ENCODE measurements around the gene ERBB2. TPM values are rescaled to one million over a fixed set of nuclear protein-coding genes. Genes with fewer than 3 reads are reported as not detected.

The ERBB2 gene
- total RNA-seq, 1 donor from 2014 or later: 86.0 TPM

DNA sequence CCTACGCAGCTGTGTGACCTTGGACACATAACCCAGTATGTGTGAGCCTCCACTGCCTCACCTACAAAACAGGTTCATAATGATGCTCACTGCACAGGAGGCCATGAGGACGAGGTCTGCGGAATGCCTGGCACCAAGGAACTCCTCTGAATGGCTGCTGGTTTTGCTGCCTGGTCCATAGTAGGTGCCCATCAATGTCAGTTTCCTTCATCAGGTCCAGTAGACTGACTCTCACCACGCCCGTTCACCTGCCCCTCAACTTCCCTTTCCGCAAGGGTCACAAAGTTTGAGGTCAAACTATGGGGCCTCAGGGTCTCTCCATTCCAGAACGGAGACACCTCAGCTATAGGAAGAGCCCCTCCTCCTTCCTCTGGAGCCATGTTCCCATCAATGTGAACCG is 22.8 kb upstream of the ERBB2 start:
- Mint-ChIP-seq H3K4me1 (ENCODE audit: low read depth) (peaks cover 47% of the 10 kb centered on the region), H3K9me3 (ENCODE audit: low read depth) (no peaks in the 10 kb centered on the region), H3K27me3 (ENCODE audit: low read depth) (peaks cover under 1% of the 10 kb centered on the region), H3K36me3 (ENCODE audit: low read depth) (peaks cover 2% of the 10 kb centered on the region), H3K27ac (ENCODE audit: unreplicated experiment) (peak overlapping the region; percentile 93), H3K4me3 (ENCODE audit: unreplicated experiment) (no peak overlapping the region)
- TF ChIP-seq, protein P1, sequence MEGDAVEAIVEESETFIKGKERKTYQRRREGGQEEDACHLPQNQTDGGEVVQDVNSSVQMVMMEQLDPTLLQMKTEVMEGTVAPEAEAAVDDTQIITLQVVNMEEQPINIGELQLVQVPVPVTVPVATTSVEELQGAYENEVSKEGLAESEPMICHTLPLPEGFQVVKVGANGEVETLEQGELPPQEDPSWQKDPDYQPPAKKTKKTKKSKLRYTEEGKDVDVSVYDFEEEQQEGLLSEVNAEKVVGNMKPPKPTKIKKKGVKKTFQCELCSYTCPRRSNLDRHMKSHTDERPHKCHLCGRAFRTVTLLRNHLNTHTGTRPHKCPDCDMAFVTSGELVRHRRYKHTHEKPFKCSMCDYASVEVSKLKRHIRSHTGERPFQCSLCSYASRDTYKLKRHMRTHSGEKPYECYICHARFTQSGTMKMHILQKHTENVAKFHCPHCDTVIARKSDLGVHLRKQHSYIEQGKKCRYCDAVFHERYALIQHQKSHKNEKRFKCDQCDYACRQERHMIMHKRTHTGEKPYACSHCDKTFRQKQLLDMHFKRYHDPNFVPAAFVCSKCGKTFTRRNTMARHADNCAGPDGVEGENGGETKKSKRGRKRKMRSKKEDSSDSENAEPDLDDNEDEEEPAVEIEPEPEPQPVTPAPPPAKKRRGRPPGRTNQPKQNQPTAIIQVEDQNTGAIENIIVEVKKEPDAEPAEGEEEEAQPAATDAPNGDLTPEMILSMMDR (IDR thresholded peaks at IDR 0.05): no peak
- no peak for DNase-seq (ENCODE audit: low spot score)

DNA sequence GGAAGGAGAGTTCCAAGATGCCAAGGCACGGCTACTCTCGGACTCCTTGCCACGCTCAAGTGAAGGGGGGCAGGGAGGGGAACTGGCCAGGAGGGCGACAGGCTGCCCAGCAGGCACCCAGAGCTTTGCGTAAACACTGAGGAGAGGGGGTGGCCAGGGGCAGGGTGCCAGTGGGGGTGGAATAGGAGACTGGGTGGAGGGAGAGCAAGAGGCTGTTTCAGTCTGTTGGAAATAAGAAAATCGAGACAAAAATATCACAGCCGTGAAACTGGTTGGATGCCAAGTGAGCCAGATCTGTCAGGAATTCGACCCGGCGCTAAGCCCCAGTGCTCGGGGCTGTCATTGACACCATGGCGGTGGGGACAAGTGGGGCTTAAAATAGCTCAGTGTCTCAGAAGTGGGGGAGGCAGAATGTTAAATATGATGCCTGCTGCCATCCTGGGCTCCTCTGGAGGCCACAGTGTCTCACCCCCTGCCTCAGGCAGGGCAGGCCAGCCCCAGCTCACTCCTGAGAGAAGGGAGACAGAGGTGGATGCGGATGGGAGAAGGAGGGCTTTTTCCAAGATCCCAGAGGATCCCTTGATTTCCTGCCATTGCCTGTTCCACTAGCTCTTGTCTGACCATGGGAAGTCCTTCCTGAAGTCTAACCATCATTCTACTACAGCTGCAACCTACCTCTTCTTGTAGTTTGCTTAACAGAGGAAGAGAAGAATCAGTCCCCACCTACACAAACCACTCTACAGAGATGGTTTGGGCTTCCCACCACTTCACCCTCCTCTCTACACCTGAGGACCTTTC is 22.1 kb upstream of the ERBB2 start:
- Mint-ChIP-seq H3K27me3 (ENCODE audit: low read depth) (no peaks in the 10 kb centered on the region), H3K9me3 (ENCODE audit: low read depth) (no peaks in the 10 kb centered on the region), H3K4me1 (ENCODE audit: low read depth) (peaks cover 47% of the 10 kb centered on the region), H3K4me3 (ENCODE audit: unreplicated experiment) (peak overlapping the region; percentile 48), H3K27ac (ENCODE audit: unreplicated experiment) (peak overlapping the region; percentile 93), H3K36me3 (ENCODE audit: low read depth) (peaks cover 2% of the 10 kb centered on the region)
- DNase-seq (ENCODE audit: low spot score): no peak
- TF ChIP-seq, protein P1 (IDR thresholded peaks at IDR 0.05): no peak

DNA sequence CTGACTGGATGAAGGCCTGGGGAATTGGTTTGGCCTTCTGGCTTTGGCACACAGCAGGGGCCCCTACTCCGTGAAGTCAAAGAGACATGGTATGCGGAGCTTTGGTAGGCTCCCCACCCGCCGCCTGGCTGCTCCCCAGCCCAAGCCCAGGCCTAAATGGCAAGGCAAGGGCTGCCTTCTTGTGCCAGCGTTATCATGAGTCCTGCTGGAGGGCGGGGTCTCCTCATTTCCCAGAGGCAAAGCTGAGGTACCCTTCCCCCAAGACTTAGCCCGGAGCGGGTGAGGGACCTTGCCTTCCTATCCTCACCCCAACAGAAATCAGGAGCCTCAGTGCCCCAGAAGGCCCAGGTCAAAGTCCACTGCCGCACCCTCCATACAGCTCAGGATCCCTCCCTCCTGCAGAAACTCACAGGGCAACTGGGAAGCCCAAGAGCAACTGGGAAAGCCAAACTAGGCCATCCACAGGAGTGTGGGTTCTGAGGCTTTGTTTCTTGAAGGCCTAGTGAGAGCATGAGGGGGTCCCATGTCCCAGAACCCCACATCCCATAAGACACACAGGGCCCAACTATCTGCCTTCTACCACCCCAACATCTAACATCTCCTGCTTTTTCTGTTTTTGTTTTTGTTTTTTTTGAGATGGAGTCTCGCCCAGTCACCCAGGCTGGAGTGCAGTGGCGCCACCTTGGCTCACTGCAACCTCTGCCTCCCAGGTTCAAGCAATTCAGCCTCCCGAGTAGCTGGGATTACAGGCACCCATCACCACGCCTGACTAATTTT is 21.3 kb upstream of the ERBB2 start:
- TF ChIP-seq, protein P1 (IDR thresholded peaks at IDR 0.05): peak; percentile 23
- no peaks in the 10 kb centered on the region for H3K27me3 Mint-ChIP-seq (ENCODE audit: low read depth)
- H3K36me3 Mint-ChIP-seq (ENCODE audit: low read depth): peaks cover 6% of the 10 kb centered on the region
- peak overlapping the region; percentile 93 for H3K27ac Mint-ChIP-seq (ENCODE audit: unreplicated experiment)
- H3K9me3 Mint-ChIP-seq (ENCODE audit: low read depth): no peaks in the 10 kb centered on the region
- no peak for DNase-seq (ENCODE audit: low spot score)
- H3K4me3 Mint-ChIP-seq (ENCODE audit: unreplicated experiment): no peak overlapping the region
- peaks cover 47% of the 10 kb centered on the region for H3K4me1 Mint-ChIP-seq (ENCODE audit: low read depth)

DNA sequence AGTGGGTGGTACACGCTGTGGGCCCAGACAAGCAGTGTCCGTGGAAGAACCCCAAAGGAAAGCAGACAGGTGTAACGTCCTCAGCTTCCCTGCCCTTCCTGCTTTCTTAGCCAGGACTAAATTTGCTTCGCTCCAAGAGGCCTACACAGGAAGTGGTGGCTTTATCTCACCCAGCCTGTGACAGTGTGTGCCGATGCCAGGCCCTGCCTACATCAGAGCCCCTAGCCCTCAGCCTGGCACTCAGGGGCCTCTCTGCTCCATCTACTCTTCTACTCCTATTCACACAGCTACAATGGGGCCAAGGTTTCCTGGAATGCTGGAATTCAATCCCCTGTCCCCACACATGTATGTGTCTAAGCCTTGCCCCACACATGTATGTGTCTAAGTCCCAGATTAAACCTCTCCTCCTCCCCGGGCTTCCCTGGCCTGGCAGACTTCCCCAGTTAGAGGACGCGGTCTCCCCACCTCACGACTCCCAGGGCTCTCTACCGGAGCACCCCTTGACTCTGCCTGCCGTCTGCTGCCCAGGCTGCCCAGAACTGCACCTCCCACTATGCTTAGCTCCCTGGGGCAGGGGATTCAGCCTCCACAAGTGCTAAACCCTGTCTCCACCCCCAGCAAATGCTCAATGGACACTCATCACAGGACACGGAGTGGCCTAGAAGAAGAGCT is 20.2 kb upstream of the ERBB2 start:
- TF ChIP-seq, protein P1 (IDR thresholded peaks at IDR 0.05): no peak
- Mint-ChIP-seq H3K27ac (ENCODE audit: unreplicated experiment) (peak overlapping the region; percentile 32), H3K4me3 (ENCODE audit: unreplicated experiment) (no peak overlapping the region), H3K4me1 (ENCODE audit: low read depth) (peaks cover 46% of the 10 kb centered on the region), H3K36me3 (ENCODE audit: low read depth) (peaks cover 8% of the 10 kb centered on the region), H3K27me3 (ENCODE audit: low read depth) (no peaks in the 10 kb centered on the region), H3K9me3 (ENCODE audit: low read depth) (no peaks in the 10 kb centered on the region)
- no peak for DNase-seq (ENCODE audit: low spot score)
